ENCODE measurements around the gene PARN.
A peak's percentile ranks its signal among the peaks of the same experiment; 100 is the strongest.
"Not testable (repeated sequence)": the region's sequence is repeated elsewhere in the genome, so short reads cannot be mapped to it uniquely, and the experiment has no call there.

The PARN gene, protein sequence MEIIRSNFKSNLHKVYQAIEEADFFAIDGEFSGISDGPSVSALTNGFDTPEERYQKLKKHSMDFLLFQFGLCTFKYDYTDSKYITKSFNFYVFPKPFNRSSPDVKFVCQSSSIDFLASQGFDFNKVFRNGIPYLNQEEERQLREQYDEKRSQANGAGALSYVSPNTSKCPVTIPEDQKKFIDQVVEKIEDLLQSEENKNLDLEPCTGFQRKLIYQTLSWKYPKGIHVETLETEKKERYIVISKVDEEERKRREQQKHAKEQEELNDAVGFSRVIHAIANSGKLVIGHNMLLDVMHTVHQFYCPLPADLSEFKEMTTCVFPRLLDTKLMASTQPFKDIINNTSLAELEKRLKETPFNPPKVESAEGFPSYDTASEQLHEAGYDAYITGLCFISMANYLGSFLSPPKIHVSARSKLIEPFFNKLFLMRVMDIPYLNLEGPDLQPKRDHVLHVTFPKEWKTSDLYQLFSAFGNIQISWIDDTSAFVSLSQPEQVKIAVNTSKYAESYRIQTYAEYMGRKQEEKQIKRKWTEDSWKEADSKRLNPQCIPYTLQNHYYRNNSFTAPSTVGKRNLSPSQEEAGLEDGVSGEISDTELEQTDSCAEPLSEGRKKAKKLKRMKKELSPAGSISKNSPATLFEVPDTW

DNA sequence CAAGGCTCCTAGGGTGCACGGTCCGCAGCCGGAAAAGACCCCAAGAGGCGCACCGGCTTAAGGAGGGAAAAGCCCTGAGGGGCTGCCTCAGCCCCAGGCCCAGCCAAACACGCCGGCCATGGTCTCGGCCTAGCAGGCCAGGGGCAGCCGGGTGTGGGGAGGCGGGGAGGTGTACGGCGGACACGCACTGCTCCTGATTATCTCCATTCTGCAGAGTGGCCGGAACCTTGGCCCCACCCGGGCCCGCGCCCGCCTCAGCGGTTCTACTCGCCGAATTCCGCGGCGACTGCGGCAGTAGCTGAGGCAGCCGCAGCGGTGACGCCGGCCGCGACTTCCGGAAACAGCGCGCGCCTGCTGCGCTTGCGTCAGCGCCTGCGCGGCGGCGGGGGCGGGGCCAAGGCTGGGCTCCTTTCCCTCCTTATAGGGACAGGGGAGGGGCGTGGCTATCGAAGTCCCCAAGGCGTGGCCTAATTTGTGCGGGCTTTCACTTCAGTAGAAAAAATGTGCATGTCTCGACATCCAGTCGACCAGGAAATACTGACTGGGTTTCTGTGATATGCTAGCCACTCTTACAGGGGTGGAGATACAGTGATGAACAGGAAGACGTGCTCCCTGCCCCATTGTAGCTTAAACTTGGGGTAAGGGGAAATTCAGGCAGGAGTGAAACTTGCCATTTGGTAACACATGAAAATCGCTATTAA is at the start of gene PARN:
PARN (minus strand) TSS at position 342 of the 701 bp plus-strand sequence; CDS start at position 207, 135 bp downstream.
- peak; percentile 85 for DNase-seq (ENCODE audit: low spot score)

DNA sequence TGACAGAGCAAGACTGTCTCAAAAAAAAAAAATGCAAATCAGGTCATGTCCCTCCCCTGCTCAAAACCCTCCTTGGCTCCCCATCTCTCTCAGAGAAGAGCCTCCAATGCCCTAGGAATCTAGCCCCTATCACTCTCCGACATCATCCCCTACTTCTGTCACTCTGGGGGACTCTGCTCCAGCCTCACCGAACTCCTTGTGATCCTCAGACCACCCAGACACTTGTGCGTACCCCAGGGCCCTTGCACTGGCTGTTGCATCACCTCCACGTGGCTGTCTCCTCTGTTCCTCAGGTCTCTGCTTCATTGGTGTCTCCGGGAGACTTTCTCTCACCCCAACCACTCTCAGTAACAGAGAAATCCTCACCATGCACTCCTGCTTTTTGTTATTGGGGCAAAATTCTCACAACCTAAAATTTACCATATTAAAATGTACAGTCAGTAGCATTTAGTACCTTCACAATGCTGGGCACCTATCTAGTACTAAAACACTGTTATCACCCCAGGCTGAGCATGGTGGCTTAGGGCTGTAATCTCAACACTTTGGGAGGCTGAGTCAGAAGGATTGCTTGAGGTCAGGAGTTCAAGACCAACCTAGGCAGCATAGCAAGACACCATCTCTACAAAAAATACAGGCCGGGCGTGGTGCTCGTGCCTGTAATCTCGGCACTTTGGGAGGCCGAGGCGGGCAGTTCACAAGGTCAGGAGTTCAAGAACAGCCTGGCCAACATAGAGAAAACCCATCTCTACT is 48.9 kb upstream of the PARN start:
- no peak for DNase-seq (ENCODE audit: low spot score)

DNA sequence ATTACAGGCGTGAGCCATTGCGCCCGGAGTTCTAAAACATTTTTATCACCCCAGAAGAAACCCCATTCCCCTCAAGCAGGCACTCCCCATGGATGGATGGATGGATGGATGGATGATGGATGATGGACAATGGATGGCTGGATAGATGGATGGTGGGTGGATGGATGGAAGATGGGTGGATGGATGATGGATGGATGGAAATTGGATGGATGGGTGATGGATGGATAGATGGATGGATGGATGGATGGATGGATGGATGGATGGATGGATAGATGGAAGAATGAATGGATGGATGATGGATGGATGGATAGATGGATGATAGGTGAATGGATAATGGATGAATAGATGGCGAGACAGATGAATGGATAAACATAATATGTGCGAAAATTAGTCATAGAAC is 47.6 kb upstream of the PARN start:
- DNase-seq (ENCODE audit: low spot score): no peak

DNA sequence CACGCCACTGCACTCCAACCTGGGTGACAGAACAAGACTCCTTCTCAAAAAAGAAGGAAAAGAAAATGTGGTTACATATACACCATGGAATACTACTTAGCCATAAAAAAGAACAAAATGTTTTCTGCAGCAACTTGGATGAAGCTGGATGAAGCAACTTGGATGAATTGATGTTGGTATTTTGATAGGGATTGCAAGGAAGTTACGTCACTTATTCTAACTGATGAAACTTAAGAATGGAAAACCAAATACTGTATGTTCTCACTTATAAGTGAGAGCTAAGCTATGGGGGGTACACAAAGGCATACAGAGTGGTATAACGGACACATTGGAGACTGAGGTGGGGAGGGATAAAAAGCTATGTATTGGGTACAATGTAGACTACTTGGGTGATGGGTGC is 46.6 kb upstream of the PARN start:
- DNase-seq (ENCODE audit: low spot score): no peak

DNA sequence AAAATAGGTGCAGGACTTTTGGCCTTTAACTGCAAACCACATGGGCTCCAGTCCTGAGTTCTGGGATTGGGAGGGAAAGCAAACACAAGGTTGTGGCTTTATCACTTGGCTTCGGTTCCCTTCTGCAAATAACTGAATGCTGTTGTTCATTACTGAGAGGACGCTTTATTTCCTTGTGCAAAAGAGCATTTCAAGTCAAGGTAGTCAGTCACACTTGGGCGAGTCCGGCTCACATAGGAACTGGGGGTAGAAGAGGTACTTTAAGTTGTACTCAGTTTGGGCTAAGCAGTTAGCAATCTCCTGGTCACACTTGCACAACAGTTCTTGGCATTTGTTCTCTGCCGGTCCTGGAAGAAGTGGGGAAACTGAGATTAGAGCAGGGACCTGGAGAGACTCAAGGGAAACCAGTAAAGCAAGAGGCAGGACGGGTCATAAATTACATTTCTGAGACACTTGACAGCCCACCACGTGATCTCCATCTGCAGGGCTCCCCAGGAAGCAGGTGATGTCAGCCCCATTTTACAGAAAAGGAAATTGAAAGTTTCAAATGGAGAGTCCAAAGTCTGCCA is 42.4 kb upstream of the PARN start:
- DNase-seq (ENCODE audit: low spot score): no peak

DNA sequence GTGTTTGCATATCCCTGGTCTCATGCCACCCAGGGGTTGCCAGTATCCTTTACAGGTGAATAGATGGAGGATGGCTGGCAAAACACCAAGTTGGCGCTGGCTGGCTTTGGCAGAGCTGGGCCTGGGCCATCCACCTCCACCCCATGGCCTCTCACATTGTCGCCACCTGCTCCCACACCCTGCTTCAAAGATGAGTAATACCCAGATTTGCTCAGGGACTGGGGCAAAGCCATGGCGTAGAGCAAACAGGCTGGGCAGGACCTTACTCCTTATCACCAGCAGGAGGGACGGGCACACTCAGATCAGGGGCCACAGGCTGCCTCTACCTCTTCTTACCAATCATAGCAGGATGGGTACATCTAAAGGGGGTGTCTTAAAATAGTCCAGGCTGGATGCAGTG is 39.7 kb upstream of the PARN start:
- no peak for DNase-seq (ENCODE audit: low spot score)

DNA sequence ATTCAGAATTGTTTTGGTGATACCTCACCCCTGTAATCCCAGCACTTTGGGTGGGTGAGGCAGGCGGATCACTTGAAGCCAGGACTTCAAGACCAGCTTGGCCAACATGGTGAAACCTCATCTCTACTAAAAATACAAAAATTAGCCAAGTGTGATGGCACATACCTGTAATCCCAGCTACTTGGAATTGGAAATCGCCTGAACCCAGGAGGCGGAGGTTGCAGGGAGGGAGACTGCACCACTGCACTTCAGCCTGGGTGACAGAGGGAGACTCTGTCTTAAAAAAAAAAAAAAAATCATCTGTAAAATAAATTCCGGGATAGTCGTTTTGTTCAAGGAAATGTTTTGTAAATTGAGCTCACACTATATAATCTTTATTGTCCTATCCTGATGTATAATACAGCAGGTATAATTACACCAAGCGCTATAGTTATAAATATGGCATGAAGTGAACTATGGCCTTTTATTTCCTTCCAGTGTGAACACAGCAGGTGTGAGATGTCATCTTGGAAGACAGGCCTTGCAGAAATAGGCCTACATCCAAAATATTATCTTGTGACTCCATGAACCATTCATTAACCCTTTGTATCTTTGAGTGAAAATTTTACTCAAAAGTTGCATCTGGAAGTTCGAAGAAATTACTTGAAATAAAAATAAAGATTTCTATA is 38.6 kb upstream of the PARN start:
- no peak for DNase-seq (ENCODE audit: low spot score)

DNA sequence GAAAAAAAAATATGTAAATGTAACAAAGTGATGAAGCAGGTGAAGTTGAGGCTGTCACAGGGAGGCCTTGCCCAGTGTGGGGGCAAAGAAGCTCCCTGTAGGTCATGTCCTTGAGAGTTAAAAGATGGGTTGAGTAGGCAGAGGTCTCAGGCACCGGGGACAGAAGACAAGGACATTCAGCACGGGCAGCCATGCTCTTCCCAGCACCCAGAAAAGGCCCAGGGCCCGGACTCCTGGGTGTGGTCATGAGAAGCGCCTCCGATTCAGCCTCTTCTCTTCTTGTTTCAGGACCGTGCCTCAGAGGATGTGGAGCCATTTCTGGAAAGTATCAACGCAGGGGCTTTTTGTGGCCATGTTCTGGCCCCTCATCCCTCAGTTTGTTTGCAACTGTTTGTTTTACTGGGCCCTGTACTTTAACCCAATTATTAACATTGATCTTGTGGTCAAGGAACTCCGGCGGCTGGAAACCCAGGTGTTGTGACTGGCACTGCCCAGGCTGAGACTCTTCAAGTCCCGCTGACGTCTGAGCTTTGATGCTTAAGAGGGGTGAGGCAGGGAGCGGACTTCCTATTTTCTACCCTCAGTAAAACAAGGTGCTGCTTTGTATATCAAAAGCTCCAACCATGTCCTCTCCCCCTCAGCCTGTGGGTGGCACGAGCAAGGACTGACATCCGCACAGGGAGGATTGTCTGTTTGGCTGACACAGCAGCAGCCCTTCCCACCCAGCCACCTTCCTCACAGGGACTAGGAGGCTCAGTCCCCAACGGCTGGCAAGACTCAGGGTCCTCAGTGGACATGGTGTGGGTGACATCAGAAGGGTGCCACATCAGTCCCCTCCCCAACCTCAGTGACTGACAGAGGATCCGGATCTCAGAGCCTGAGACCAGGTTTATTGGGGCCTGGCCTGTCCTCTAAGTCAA is 37.5 kb upstream of the PARN start:
- no peak for DNase-seq (ENCODE audit: low spot score)

DNA sequence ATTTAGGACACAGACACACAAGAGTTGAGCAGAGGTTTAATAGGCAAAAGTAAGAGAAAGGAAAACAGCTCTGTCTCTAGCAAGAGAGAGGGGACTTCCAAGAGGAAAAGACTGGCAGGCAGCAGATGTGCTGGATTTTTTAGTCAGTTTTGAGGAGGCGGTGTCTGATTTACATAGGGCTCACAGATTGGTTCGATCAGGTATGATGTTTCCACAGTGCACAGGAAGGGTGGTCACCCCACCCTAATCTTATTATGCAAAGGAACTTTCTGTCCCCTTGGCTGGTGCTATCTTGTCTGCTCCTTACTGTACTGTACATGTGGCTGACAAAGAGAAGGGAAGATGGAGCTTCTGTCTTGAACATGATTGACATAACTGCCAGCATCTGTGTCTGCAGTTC is 28.0 kb upstream of the PARN start:
- DNase-seq (ENCODE audit: low spot score): no peak

DNA sequence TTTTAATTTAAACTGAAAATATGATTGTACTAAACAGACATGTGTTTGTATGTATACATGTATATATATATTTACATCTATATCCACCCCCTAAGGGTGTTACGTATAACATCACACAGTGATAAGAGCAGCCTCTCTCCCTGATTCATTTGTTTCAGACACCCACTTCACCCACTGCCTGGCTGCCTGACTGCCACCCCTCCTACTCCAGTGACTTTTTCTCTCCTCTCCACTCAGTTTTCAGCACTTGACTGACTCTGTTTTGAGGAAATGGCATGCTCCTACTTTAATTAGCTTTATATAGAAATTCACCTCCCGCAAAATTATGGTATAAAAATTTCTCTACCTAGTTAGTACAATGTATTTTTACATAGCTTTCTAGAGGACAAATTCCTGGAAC is 22.7 kb upstream of the PARN start:
- no peak for DNase-seq (ENCODE audit: low spot score)

DNA sequence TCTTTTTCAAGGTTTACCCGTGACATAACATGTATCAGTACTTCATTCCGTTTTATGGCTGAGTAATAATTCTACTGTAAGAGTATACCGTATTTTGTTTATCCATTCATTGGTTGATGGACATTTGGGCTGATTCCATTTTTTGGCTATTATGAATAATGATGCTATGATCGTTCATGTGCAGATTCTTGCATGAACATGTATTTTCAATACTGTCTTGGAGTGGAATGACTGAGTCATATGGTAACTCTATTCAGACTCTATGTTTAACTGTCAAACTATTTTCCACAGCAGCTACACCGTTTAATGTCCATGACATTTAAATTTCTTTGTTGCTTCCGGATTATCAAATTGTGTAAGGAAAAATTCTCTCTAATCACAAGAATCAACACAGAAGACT is 20.6 kb upstream of the PARN start:
- no peak for DNase-seq (ENCODE audit: low spot score)

DNA sequence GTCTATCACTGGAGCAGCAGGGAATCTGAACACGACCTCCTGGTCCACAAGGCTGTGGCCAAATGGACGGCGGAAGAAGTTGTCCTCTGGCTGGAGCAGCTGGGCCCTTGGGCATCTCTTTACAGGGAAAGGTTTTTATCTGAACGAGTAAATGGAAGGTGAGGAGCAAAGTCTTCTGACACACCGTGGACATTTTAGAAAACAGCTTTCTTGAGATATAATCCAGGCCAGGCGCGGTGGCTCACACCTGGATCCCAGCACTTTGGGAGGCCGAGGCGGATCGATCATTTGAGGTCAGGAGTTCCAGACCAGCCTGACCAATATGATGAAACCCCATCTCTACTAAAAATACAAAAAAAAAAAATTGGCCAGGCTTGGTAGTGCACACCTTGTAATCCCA is 19.8 kb upstream of the PARN start:
- no peak for DNase-seq (ENCODE audit: low spot score)

DNA sequence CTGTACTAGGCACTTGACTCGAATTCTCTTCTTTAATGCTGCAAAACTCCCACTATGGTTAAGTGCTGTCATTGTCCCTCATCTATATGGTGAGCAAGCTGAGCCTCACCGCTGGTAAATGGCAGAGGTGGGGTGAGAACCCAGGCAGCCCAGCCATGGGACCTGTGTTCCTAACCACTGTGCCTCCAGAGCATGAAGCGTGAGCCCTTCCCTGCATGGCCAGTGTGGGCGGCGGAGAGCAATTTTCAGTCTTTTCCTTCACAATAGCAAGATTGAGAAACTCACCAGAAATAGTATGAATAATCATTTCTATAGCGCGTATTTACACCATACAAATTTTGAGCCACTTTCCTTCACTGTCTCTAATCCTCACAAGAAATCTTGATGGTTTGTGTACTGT is 11.9 kb upstream of the PARN start:
- no peak for DNase-seq (ENCODE audit: low spot score)

DNA sequence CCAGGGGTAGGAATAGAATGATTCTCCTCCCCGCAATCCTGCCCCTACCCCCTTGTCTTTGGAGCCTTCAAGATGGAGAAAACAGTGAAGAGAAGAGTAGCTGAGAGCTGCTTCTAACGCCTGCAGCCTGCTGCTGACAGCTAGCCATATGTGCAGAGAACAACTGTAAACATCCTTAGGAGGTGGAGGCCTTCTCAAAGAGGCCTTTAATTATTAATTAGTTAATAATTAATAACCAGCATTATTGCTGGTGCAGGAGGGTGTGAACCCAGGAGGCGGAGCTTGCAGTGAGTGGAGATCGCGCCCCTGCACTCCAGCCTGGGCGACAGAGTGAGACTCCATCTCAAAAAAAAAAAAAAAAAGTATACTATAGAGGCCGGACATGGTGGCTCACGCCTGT is 11.1 kb upstream of the PARN start:
- no peak for DNase-seq (ENCODE audit: low spot score)

DNA sequence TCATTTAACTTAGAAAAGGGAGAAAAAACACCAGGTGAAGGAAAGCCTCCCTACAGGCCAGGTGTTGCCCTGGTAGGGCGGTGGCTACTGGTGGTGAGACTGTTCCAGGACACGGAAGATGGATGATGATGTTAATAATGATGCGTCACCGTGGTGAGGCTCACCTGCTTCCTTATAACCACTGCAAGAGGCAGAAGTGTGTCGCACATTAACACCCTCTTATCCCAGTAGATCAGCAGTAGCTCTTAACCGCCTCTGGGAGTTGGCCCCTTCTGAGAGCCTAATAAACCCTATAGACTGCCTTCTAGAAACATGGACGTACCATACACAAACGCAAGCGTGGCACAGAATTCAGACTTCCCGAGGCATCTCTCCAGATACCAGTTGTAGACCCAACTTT is 10.5 kb upstream of the PARN start:
- DNase-seq (ENCODE audit: low spot score): no peak

DNA sequence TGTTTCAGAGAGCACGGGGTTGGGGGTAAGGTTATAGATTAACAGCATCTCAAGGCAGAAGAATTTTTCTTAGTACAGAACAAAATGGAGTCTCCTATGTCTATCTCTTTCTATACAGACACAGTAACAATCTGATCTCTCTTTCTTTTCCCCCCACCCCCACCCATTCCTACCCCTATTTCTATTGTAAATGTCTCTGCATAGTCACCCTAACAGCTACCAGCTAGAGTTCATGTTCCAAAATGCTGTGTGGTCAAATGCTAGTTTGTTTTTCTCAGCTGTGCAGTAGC is 6.8 kb upstream of the PARN start:
- not testable (repeated sequence) for DNase-seq (ENCODE audit: low spot score)

DNA sequence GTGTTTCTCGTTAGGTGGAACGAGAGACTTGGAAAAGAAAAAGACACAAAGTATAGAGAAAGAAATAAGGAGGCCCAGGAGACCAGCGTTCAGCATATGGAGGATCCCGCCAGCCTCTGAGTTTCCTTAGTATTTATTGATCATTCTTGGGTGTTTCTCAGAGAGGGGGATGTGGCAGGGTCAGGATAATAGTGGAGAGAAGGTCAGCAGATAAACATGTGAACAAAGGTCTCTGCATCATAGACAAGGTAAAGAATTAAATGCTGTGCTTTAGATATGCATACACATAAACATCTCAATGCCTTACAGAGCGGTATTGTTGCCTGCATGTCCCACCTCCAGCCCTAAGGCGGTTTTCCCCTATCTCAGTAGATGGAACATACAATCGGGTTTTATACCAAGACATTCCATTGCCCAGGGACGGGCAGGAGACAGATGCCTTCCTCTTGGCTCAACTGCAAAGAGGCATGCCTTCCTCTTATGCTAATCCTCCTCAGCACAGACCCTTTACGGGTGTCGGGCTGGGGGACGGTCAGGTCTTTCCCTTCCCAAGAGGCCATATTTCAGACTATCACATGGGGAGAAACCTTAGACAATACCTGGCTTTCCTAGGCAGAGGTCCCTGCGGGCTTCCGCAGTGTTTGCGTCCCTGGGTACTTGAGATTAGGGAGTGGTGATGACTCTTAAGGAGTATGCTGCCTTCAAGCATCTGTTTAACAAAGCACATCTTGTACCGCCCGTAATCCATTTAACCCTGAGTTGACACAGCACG is 6.3 kb upstream of the PARN start:
- not testable (repeated sequence) for DNase-seq (ENCODE audit: low spot score)

DNA sequence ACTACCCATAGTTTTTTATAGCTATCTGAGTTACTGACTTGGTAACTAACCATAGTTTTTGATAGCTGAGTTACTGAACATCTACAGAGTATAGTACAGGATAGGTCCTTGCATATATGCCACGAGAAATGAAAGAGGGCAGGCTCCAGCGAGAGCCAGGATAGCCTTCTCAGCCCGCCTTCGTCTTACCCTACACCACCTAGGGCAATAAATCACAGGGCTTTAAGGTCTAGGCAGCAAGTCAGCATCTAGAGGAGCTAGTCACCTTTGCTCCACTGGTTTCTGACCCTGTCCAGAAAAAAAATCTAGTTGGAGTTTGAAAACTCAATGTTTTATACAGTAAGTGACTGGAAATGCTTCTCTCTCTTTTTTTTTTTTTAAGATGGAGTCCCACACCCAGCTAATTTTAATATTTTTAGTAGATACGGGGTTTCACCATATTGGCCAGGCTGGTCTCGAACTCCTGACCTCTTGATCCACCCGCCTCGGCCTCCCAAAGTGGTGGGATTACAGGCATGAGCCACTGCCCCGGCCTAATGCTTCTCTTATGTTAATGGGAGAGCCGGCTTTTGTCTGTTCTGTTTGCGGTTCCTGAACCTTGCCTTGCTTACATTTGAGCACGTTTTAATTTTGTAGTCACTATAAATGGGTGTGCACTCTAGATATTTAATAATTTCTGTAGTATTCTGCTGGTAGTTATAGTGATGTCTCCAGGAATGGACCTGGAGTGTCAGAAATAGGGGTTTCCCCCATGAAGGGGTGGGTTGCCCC is 5.5 kb upstream of the PARN start:
- DNase-seq (ENCODE audit: low spot score): no peak

DNA sequence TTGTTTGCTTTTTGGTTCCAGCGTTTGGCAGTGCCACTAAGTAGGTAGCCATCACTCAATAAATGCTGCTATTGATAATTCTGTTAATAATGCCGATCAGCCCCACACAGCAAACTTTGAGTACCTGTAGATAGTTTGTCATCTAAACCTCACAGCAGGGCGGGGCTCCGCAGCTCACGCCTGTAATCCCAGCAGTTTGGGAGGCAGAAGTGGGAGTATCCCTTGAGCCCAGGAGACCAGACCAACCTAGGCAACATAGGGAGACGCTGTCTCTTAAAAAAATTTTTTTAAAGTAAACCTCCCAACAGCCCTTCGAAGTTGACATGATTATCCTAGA is 4.3 kb upstream of the PARN start:
- no peak for DNase-seq (ENCODE audit: low spot score)

All from HuH-7.5 (cell line).